Ascending aorta (tissue), 2 donors: ENCODE measurements around the gene NACC2. TPM values are rescaled to one million over a fixed set of nuclear protein-coding genes. Genes with fewer than 3 reads are reported as not detected.

Experiments
- DNase-seq, 2 donors: peaks; one replicate each; pipeline ENCODE4 v3.0.0-alpha.2; 2019; ENCODE audit warnings: low spot score in 2 of 2
- H3K27ac ChIP-seq, 2 donors: fragments of 200-600 bp; sonication (generic); one replicate each; pipeline ENCODE4 v1.5.1; 2016 to 2017; ENCODE audit warnings: mild to moderate bottlenecking in 1 of 2
- H3K27me3 ChIP-seq: fragments of 200-600 bp; sonication (generic); one replicate; pipeline ENCODE4 v1.5.1; 2017
- H3K36me3 ChIP-seq, 2 donors: fragments of 200-600 bp; sonication (generic); one replicate each; pipeline ENCODE4 v1.5.1; 2016
- H3K4me1 ChIP-seq, 2 donors: fragments of 200-600 bp; sonication (generic); one replicate each; pipeline ENCODE4 v1.5.1; 2016 to 2017; ENCODE audit warnings: mild to moderate bottlenecking in 1 of 2
- H3K4me3 ChIP-seq, 2 donors: fragments of 200-600 bp; sonication (generic); one replicate each; pipeline ENCODE4 v1.5.1; 2016 to 2017; ENCODE audit warnings: mild to moderate bottlenecking in 1 of 2
- H3K9me3 ChIP-seq, 2 donors: fragments of 200-600 bp; sonication (generic); one replicate each; pipeline ENCODE4 v1.5.1; 2016
- CTCF ChIP-seq, 3 experiments: fragments of 200-600 bp in 2 of 3; fragments of 450-650 bp in 1 of 3; sonication (generic) in 2 of 3; IDR thresholded peaks; one replicate each; pipeline ENCODE4 v1.5.1; 2016 to 2019; ENCODE audit warnings: antibody characterized with exemption in 3 of 3, mild to moderate bottlenecking in 1 of 3, moderate library complexity in 1 of 3
- intact Hi-C: fragments of 100-400 bp; cut with DNase I; formaldehyde crosslinking; loops from one replicate; pipeline ENCODE4 v1.15.1; 2023
- total RNA-seq: library from RNA; depleted of rRNA; stranded (reverse); fragments of >200 nt; gene quantifications from one replicate; pipeline ENCODE4 v1.1.0, GENCODE V29; 2016

Gene NACC2
- total RNA-seq, 1 donor from 2014 or later: 72.2 TPM

GRCh38 chr9:135978642-135979546, 116.2 kb downstream of the NACC2 start:
- intact Hi-C loops: no loop called here
- no peaks in the 10 kb centered on the region for H3K9me3 ChIP-seq
- DNase-seq: no peak
- H3K4me3 ChIP-seq: peak overlapping the region in 1 of 2 donors; percentile 23
- H3K36me3 ChIP-seq: no peaks in the 10 kb centered on the region
- H3K27me3 ChIP-seq: no peaks in the 10 kb centered on the region
- TF ChIP-seq CTCF (IDR thresholded peaks at IDR 0.05): no peak
- H3K27ac ChIP-seq: no peak overlapping the region
- peaks cover 6 to 7% of the 10 kb centered on the region in 2 donors for H3K4me1 ChIP-seq

GRCh38 chr9:135976944-135977343, 118.1 kb downstream of the NACC2 start:
- no peaks in the 10 kb centered on the region for H3K36me3 ChIP-seq
- DNase-seq: no peak
- H3K27ac ChIP-seq: no peak overlapping the region
- no peak overlapping the region for H3K4me3 ChIP-seq
- peaks cover 6 to 7% of the 10 kb centered on the region in 2 donors for H3K4me1 ChIP-seq
- TF ChIP-seq CTCF (IDR thresholded peaks at IDR 0.05): no peak
- H3K9me3 ChIP-seq: no peaks in the 10 kb centered on the region
- intact Hi-C loops: no loop called here
- H3K27me3 ChIP-seq: no peaks in the 10 kb centered on the region

- Histone ChIP-seq H3K9me3 (no peaks in the 10 kb centered on the region), H3K27me3 (no peaks in the 10 kb centered on the region), H3K27ac (no peak overlapping the region), H3K4me1 (peaks cover 6 to 7% of the 10 kb centered on the region in 2 donors), H3K36me3 (no peaks in the 10 kb centered on the region), H3K4me3 (no peak overlapping the region)
- intact Hi-C loops: no loop called here
- TF ChIP-seq CTCF (IDR thresholded peaks at IDR 0.05): no peak
- DNase-seq: no peak
Observed at GRCh38 chr9:135976531-135976930, 118.6 kb downstream of the NACC2 start.

- H3K4me1 ChIP-seq: peaks cover 6 to 7% of the 10 kb centered on the region in 2 donors
- DNase-seq: no peak
- H3K9me3 ChIP-seq: no peaks in the 10 kb centered on the region
- H3K36me3 ChIP-seq: no peaks in the 10 kb centered on the region
- no peak overlapping the region for H3K4me3 ChIP-seq
- TF ChIP-seq CTCF (IDR thresholded peaks at IDR 0.05): no peak
- no peaks in the 10 kb centered on the region for H3K27me3 ChIP-seq
- intact Hi-C loops: no loop called here
- no peak overlapping the region for H3K27ac ChIP-seq
Observed at GRCh38 chr9:135975834-135976233, 119.3 kb downstream of the NACC2 start.

- Histone ChIP-seq H3K27me3 (no peaks in the 10 kb centered on the region), H3K4me1 (peaks cover 5% of the 10 kb centered on the region in 2 donors), H3K36me3 (no peaks in the 10 kb centered on the region), H3K27ac (no peak overlapping the region), H3K4me3 (no peak overlapping the region), H3K9me3 (no peaks in the 10 kb centered on the region)
- no peak for TF ChIP-seq CTCF (IDR thresholded peaks at IDR 0.05)
- intact Hi-C loops: no loop called here
- no peak for DNase-seq
Observed at GRCh38 chr9:135974220-135974573, 120.9 kb downstream of the NACC2 start.
